IPS-11a (cell line): ENCODE data around the gene WDR87.
"Not testable (repeated sequence)": the region's sequence is repeated elsewhere in the genome, so short reads cannot be mapped to it uniquely, and the experiment has no call there.

ENCODE experiments used
- H3K4me3 ChIP-seq: one replicate; pipeline ENCODE4 v1.5.1; 2013; ENCODE audit warnings: low read depth, low read length, control low read depth

WDR87 gene

DNA sequence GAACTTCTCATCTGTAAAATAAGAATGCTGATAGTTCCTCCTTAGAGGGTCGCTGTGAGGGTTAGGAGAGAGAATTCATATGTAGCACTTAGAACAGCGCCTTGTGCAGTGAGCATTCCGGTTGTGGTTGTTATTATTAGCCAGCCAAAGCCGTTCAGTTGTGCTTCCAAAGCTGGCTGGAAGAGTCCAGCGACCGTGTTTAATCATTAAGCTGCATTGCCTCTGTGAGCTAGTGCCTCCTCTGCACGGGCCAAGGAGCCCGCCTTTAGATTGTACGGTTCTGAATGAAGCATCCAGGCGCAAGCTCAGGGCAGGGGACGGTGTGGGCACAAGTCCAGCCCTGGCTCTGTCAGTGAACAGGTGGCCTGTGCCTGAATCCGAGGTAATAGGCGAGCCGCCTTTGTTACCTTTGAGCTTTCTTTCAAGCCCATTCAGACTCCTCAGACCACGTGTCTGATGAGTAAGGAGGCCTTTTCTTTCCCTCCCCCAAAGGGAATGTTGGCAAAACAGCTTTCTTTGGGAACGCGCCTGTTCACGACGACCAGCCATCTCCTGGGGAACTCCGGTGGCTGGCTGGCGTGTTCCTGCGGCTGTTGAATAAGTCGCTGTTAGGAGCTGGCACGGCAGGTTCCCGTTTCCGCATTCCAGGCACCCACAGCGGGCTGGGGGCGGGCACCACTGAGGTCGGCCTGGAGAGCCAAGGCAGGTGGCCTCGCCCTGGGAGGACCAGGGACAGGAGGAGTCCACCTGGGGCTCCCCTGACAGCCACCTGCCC, 25.7 kb upstream of the WDR87 start:
- H3K4me3 ChIP-seq = no peak overlapping the region

GRCh38 chr19:37930416-37930815, 24.0 kb upstream of the WDR87 start:
- no peak overlapping the region for H3K4me3 ChIP-seq

GRCh38 chr19:37929355-37929923, 23.0 kb upstream of the WDR87 start:
- no peak overlapping the region for H3K4me3 ChIP-seq

- no peak overlapping the region for H3K4me3 ChIP-seq
These were observed 22.3 kb upstream of the WDR87 start for GRCh38 chr19:37928527-37929286.

GRCh38 chr19:37926711-37927110, 20.3 kb upstream of the WDR87 start:
- H3K4me3 ChIP-seq = no peak overlapping the region

DNA sequence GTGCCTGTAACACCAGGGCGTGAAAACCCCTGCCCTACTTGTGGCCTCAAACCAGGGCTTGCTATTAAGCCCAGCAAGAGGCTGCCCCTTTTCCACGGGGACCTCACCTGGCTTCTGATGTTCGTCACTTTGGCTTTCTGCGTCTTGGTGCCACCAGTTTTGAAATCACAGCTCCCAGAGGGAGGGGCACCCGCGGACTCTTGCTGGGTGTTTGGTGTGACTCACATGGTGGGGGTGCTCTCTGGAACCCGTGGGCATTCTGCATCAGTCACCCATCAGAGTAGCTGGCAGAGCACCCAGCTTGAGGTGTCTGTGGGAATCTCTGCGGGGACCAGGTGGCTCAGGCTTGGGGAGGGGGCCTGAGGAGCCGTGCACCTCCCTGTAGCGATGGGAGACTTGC, 19.9 kb upstream of the WDR87 start:
- H3K4me3 ChIP-seq = no peak overlapping the region

DNA sequence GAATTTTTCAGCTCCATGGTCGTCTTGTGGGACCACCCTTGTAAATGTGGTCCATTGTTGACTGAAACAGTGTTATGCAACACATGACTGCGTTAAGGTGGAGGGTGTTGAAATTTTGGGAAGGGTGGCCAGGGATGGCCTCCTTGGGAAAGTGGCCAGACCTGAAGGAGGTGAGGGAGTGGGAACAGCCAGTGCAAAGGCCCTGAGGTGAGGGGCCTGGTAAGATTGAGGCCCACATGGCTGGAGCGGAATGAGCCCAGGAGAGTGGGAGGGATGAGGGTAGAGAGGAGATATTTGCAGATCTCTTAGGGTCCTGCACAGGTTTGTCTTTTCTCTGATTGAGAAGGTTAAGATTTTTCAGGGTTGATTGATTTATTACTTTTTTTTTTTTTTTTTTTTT, 18.8 kb upstream of the WDR87 start:
- no peak overlapping the region for H3K4me3 ChIP-seq

- not testable (repeated sequence) for H3K4me3 ChIP-seq
These were observed 18.2 kb upstream of the WDR87 start for GRCh38 chr19:37924573-37924972.

- no peak overlapping the region for H3K4me3 ChIP-seq
These were observed 14.4 kb upstream of the WDR87 start for GRCh38 chr19:37920591-37921450.

GRCh38 chr19:37914908-37915307, 8.5 kb upstream of the WDR87 start:
- H3K4me3 ChIP-seq = no peak overlapping the region

DNA sequence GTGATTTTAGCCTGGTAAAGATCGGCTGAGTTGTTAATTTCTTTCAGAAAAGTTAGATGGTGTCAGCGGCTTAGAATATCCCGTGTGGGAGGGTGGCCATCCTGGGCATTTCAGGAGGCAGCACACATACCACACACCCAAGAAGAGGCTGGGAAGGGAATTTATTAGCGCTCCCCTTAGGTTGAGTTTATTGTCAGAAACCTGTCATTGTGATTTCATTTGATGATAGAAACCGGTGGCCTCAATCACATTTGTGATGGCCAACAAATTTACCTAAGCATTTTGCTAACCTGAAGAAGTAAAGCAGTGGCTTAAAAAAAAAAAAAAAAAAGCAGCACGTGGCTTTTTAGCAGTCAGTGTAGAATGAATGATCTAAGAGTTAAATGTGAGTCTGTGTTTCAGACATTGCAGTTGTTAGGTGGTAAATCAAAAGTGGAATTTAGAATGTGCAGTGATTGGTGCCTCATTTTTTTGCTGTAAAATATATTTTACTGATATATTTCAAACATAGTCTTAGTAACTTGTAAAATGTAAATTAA, 3.3 kb upstream of the WDR87 start:
- no peak overlapping the region for H3K4me3 ChIP-seq

DNA sequence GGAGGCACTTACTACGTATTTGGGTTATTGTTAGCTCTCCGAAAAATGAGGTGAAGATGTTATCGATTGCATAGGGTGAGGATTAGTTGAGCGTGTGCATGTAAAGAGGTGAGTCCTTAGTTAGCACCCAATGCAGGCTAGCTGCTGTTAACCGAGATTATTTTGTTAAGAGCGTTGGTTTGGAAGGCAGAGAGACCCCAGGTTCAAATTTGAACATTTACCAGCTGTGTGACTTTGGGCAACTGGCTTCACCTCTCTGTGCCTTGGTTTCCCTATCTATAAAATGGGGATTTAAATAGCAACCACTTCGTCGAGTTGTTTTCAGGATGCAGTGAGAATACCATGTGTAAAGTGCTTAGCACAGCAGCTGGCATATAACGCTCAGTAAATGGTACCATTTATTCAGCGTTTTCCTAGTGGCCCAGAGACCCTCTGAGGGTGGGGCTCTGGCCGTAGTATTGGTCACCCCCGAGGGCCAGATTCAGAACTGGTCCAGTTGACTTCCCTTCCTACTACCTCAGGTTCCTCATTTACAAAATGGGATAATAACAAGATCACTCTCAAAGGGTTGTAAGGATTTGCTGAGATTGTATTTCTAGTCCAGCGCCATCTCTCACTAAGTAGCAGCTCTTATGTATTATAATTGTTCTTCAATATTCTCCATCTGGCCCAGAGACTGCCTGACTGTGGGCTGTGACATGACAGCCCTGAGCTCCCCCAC, 1.5 kb upstream of the WDR87 start:
- H3K4me3 ChIP-seq = peak overlapping the region; percentile 66

DNA sequence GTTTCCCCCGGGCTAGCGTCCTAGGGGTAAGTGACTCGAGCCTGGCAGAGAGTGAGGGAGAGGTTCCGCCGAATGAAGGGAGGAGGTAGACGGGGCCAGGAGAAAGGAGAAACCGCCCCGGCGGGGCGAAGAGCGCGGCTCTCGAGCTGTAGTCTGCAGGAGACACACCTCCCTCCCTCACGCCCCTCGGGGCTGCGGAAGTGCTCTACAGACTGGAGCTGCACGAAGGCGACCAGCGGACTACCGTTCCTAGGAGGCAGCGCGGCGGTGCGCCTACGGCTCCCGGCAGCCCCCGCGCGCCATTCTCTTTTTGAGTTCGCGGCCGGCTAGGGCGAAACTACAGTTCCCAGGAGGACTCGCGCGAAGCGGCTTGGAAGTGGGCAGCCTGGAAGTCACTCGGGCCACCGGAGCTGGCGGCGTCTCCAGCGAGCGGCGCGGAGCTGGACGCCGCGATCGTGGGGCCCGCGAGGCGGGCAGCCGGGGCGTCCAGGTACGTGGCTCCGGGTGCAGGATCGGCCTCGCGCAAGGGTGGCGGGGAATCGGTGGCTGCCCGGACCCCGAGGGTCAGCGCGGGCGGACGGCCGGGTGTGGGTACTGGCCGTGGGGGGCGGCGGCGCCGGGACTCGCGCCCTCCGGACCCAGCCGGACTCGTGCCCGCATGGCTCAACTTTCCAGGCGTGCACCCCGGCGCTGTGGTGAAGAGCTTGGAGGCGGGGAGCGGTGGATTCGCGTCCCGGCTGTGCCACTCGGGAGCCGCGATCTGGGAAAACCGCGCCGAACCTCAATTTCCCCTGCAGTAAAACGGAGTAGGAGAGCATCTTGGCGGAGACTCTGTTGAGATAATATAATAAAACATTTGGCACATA, 708 bp upstream of the WDR87 start, which contains the start of gene SIPA1L3:
SIPA1L3 (plus strand) TSS at position 340 of the 866 bp plus-strand sequence. CDS start 174,358 bp downstream, outside the sequence.
- peak within 1 kb of the TSS; percentile 66 for H3K4me3 ChIP-seq

GRCh38 chr19:37903096-37903495, 3.3 kb downstream of the WDR87 start:
- H3K4me3 ChIP-seq = no peak overlapping the region

- no peak overlapping the region for H3K4me3 ChIP-seq
These were observed 3.7 kb downstream of the WDR87 start for GRCh38 chr19:37902668-37903067.

- no peak overlapping the region for H3K4me3 ChIP-seq
These were observed 6.4 kb downstream of the WDR87 start for GRCh38 chr19:37899966-37900365.

DNA sequence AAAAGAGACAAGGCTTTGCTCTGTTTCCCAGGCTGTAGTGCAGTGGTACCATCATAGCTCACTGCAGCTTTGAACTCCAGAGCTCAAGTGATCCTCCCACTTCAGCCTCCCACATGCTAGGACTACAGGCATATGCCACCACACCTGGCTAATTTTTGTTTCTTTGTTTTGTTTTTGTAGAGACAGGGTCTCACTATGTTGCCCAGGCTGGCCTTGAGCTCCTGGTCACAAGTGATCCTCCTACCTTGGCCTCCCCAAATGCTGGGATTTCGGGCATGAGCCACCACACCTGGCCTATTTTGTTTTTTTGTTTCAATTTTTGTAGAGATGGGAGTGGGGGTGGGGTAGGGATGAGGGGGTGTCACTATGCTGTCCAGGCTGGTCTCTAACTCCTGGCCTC, 6.9 kb downstream of the WDR87 start:
- no peak overlapping the region for H3K4me3 ChIP-seq

- H3K4me3 ChIP-seq = no peak overlapping the region
These were observed 10.2 kb downstream of the WDR87 start for GRCh38 chr19:37896180-37896579.
